ENCODE results near the gene FBLN5.

DNA sequence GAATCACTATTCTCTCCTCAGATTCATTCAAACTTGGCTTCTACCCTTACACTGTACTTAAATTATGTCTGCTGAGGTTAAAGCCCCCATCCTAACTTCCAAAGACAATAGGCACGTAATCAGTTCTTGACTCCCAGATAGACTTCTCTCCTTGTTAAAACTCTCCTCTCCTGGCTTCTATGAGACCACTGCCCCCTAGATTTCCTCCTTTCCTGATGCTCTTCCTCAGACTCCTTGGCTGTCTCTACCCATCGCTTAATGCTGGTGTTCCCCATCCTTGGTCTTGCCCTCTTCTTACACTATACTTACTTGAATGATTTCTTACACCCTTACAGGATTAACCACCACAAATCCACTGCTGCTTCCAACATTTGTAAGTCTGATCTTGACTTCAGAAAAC, 112.9 kb downstream of the FBLN5 start:
- TF ChIP-seq POLR2AphosphoS5 (IDR thresholded peaks at IDR 0.05; ENCODE audit: insufficient read depth in 1 of 2, low read depth in 1 of 2), result no peak
- TF ChIP-seq, protein P1, sequence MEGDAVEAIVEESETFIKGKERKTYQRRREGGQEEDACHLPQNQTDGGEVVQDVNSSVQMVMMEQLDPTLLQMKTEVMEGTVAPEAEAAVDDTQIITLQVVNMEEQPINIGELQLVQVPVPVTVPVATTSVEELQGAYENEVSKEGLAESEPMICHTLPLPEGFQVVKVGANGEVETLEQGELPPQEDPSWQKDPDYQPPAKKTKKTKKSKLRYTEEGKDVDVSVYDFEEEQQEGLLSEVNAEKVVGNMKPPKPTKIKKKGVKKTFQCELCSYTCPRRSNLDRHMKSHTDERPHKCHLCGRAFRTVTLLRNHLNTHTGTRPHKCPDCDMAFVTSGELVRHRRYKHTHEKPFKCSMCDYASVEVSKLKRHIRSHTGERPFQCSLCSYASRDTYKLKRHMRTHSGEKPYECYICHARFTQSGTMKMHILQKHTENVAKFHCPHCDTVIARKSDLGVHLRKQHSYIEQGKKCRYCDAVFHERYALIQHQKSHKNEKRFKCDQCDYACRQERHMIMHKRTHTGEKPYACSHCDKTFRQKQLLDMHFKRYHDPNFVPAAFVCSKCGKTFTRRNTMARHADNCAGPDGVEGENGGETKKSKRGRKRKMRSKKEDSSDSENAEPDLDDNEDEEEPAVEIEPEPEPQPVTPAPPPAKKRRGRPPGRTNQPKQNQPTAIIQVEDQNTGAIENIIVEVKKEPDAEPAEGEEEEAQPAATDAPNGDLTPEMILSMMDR (IDR thresholded peaks at IDR 0.05), result no peak

Measured in vagina (tissue), 2 donors.